Adrenal gland (tissue), 12 donors: ENCODE measurements around the gene RIMBP2. TPM values are rescaled to one million over a fixed set of nuclear protein-coding genes. Genes with fewer than 3 reads are reported as not detected.

ENCODE experiments used
- DNase-seq, 7 donors: peaks; one replicate each; pipeline ENCODE4 v3.0.0-alpha.2; 2019 to 2020
- H3K27ac ChIP-seq, 5 donors: fragments of 200-600 bp; sonication (generic) in 4 of 5; 1 replicate in 3 of 5; 2 replicates in 2 of 5; pipeline versions ENCODE4 v1.5.1 to v1.8.0; 2016 to 2020; ENCODE audit warnings: mild to moderate bottlenecking in 1 of 5
- H3K27me3 ChIP-seq: fragments of 200-600 bp; 2 replicates; pipeline ENCODE4 v1.8.0; 2021
- H3K36me3 ChIP-seq, 2 donors: fragments of 200-600 bp; replicated peaks in 1 of 2; 1 replicate in 1 of 2; 2 replicates in 1 of 2; pipeline versions ENCODE4 v1.5.1 to v1.8.0; 2018 to 2022
- H3K4me1 ChIP-seq, 2 donors: fragments of 200-600 bp; replicated peaks in 1 of 2; 1 replicate in 1 of 2; 2 replicates in 1 of 2; pipeline versions ENCODE4 v1.5.1 to v1.8.0; 2018 to 2021
- H3K4me3 ChIP-seq, 4 donors: fragments of 200-600 bp; sonication (generic) in 3 of 4; one replicate each; pipeline ENCODE4 v1.5.1; 2016 to 2018
- H3K9me3 ChIP-seq, 3 donors: fragments of 200-600 bp; sonication (generic) in 1 of 3; replicated peaks in 1 of 3; 1 replicate in 2 of 3; 2 replicates in 1 of 3; pipeline versions ENCODE4 v1.5.1 to v1.8.0; 2016 to 2021
- CTCF ChIP-seq, 6 experiments: fragments of 450-650 bp in 4 of 6; fragments of 200-600 bp in 2 of 6; sonication (generic) in 1 of 6; IDR thresholded peaks; 1 replicate in 5 of 6; 2 replicates in 1 of 6; pipeline versions ENCODE4 v1.5.1 to v1.8.0; 2016 to 2021; ENCODE audit warnings: antibody characterized with exemption in 6 of 6, mild to moderate bottlenecking in 2 of 6, moderate library complexity in 1 of 6
- POLR2A ChIP-seq, 2 donors: fragments of 450-650 bp; IDR thresholded peaks; one replicate each; pipeline ENCODE4 v1.6.1; 2017; ENCODE audit warnings: antibody characterized with exemption in 2 of 2, mild to moderate bottlenecking in 2 of 2, moderate library complexity in 1 of 2
- WGBS, 4 donors: extraction: QIAGEN DNeasy Blood & Tissue Kit in 2 of 4; methylation state at CpG; one replicate each; pipeline versions ENCODE4 v1.1.5 to v1.1.7; 2013 to 2017; 5-methylcytosine and 5-hydroxymethylcytosine counted together
- intact Hi-C, 2 donors: fragments of 100-400 bp; cut with DNase I; formaldehyde crosslinking; loops; one replicate each; pipeline versions ENCODE4 v1.14.1 to v1.15.0; 2022 to 2023
- polyA plus RNA-seq, 3 donors: library from polyadenylated mRNA; stranded (reverse); fragments of 200-250 nt in 2 of 3; fragments of 350-450 nt in 1 of 3; fragmentation: Illumina TruSeq in 1 of 3; extraction: RNeasy Lipid Tissue Mini Kit (QIAGEN cat#74804) in 1 of 3; gene quantifications; one replicate each; pipeline ENCODE4 v1.2.3, GENCODE V29; 2013 to 2014
- total RNA-seq, 9 donors: library from RNA; depleted of rRNA in 4 of 9; stranded (reverse); fragments of >200 nt in 4 of 9; fragments of 120-200 nt in 1 of 9; fragmentation: NEBNext Ultra II Directional in 1 of 9; extraction: Animal tissue kit (Norgen Biotek cat#: 25700) in 1 of 9; gene quantifications; one replicate each; pipeline versions ENCODE4 v1.1.0 to v1.2.4, GENCODE V29; 2013 to 2023
- donor health status: healthy with polysubstance abuse.
- donor health status: Bipolar disorder and iron deficiency.
- donor health status: DM: yes; HTN: yes; CAD: no.
- donor health status: DM: no; HTN: no; CAD: no.
- donor health status: DM: no; HTN: no; CAD: no.
- donor health status: DM: yes; HTN: yes; CAD: no.

Gene RIMBP2
- total and polyA plus RNA-seq, 12 donors, result 0.18 to 23.9 (median 6.3) TPM; not detected in 2

GRCh38 chr12:130712346-130713065, 3.6 kb downstream of the RIMBP2 start:
- peaks cover 15% of the 10 kb centered on the region for H3K27me3 ChIP-seq
- TF ChIP-seq POLR2A (IDR thresholded peaks at IDR 0.05) (no peak), CTCF (IDR thresholded peaks at IDR 0.05) (no peak)
- no peaks in the 10 kb centered on the region for H3K9me3 ChIP-seq
- no peak overlapping the region for H3K27ac ChIP-seq
- no peaks in the 10 kb centered on the region for H3K36me3 ChIP-seq
- intact Hi-C loops, result no loop called here
- H3K4me1 ChIP-seq, result peaks cover 0 to 4% of the 10 kb centered on the region in 2 donors
- 67 to 83% (median 75%) methylated on average over 20 of the region's 20 CpGs for WGBS, 4 donors
- H3K4me3 ChIP-seq, result no peak overlapping the region
- DNase-seq, result peak in 1 of 7 donors; percentile 52

- no peak overlapping the region for H3K4me3 ChIP-seq
- H3K4me1 ChIP-seq, result peaks cover 0 to 4% of the 10 kb centered on the region in 2 donors
- intact Hi-C loops, result no loop called here
- H3K27ac ChIP-seq, result no peak overlapping the region
- H3K9me3 ChIP-seq, result no peaks in the 10 kb centered on the region
- peaks cover 15% of the 10 kb centered on the region for H3K27me3 ChIP-seq
- DNase-seq, result peak in 1 of 7 donors; percentile 51
- TF ChIP-seq POLR2A (IDR thresholded peaks at IDR 0.05), result no peak
- TF ChIP-seq CTCF (IDR thresholded peaks at IDR 0.05), result no peak
- H3K36me3 ChIP-seq, result no peaks in the 10 kb centered on the region
- WGBS, 4 donors, result 83 to 92% (median 88%) methylated on average over 16 of the region's 16 CpGs
These were observed 4.3 kb downstream of the RIMBP2 start for GRCh38 chr12:130711756-130712155.

GRCh38 chr12:130710733-130711080, 5.4 kb downstream of the RIMBP2 start:
- TF ChIP-seq POLR2A (IDR thresholded peaks at IDR 0.05) (no peak), CTCF (IDR thresholded peaks at IDR 0.05) (no peak)
- Histone ChIP-seq H3K36me3 (no peaks in the 10 kb centered on the region), H3K27ac (no peak overlapping the region), H3K4me1 (peaks cover 0 to 4% of the 10 kb centered on the region in 2 donors), H3K27me3 (peaks cover 14% of the 10 kb centered on the region), H3K4me3 (no peak overlapping the region), H3K9me3 (no peaks in the 10 kb centered on the region)
- WGBS, 4 donors, result 76 to 85% (median 78%) methylated on average over 7 of the region's 7 CpGs
- intact Hi-C loops, result no loop called here
- DNase-seq, result peak in 1 of 7 donors; percentile 30

GRCh38 chr12:130709971-130710732, 5.9 kb downstream of the RIMBP2 start:
- H3K27ac ChIP-seq, result no peak overlapping the region
- no peaks in the 10 kb centered on the region for H3K9me3 ChIP-seq
- TF ChIP-seq POLR2A (IDR thresholded peaks at IDR 0.05) (no peak), CTCF (IDR thresholded peaks at IDR 0.05) (no peak)
- WGBS, 4 donors, result 73 to 88% (median 77%) methylated on average over 10 to 13 of the region's 13 CpGs
- peaks cover 8% of the 10 kb centered on the region for H3K27me3 ChIP-seq
- DNase-seq, result peak in 1 of 7 donors; percentile 31
- no peak overlapping the region for H3K4me3 ChIP-seq
- peaks cover 0 to 4% of the 10 kb centered on the region in 2 donors for H3K4me1 ChIP-seq
- intact Hi-C loops, result no loop called here
- H3K36me3 ChIP-seq, result no peaks in the 10 kb centered on the region
